ENCODE results near the gene GRK2.
"Not testable (repeated sequence)": the region's sequence is repeated elsewhere in the genome, so short reads cannot be mapped to it uniquely, and the experiment has no call there.

GRK2 gene

DNA sequence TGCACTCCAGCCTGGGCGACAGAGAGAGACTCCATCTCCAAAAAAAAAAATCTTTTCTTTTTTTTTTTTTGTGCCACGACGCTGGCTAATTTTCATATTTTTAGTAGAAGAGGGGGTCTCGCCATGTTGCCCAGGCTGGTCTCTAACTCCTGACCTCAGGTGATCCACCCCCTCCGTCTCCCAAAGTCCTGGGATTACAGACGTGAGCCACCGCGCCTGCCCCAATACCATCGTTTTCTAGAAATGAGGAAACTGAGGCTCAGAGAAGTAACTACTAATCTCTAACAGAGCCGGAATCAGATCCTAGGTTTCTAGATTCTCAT lies 50.6 kb downstream of the GRK2 start:
- DNase-seq: no peak

DNA sequence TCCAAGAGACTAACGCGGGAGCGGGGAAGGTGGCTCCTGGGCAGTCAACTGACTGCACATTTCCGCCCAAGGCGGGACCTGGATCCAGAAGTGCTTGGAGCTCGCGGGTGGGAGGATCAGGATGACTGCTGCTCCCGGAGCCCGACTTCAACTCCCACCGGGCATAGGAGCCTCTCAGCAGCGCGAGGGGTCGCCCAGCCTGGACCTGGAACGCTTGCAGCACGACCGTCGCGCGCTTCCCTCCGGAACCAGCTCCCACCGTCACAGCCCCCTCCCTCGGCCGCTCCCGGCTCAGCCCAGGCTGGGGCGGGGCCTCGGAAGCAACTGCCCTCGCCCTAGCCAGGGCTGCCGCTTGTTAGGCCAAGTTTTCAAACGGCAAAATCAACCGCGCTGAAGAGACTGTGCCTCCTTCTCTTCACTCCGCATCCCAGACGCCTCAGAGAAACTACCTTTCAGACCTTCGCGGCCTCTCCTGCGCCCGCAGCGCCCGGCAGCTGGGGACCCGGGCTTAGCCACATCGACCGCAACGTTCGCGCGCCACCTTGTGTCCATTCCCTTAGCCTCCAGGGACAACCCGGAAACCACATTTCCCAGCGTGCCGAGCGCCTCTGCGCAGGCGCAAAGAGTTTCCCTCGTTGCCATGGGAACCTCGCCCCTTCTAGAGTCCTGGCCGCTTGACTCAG lies 51.1 kb downstream of the GRK2 start:
- peak; percentile 97 to 98 for DNase-seq

DNA sequence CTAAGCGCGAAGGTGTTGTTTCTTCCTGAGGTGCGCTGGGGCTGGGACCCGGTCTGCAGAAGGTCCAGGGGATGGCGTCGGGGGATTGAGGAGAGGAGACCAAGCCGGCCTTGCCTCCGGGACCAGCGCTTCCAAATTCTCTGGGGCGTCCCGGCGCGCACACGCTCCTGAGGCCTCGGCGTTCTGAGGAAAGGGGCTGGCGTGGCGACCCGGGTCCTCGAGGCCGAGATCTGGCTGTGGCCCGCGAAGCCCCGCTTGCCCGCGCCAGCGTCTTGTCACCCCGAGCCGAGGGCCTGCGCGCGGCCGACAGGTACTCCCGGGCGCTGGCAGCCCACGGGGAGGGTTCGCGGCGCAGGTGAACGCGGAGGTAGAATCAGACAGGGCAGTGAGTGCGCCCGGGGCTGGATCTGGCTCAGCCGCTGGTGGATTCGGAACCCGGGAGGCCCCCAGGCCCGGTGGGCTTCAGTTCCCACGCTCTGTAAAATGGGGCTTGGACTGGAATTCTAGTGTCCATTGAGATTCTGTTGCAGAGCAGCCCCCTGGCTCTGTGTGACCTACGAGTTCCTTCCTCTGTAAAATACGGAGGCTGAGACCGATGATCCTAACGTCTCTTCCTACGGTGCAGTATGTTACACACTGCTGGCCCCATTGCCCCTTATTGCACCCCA lies 51.7 kb downstream of the GRK2 start:
- DNase-seq: no peak

DNA sequence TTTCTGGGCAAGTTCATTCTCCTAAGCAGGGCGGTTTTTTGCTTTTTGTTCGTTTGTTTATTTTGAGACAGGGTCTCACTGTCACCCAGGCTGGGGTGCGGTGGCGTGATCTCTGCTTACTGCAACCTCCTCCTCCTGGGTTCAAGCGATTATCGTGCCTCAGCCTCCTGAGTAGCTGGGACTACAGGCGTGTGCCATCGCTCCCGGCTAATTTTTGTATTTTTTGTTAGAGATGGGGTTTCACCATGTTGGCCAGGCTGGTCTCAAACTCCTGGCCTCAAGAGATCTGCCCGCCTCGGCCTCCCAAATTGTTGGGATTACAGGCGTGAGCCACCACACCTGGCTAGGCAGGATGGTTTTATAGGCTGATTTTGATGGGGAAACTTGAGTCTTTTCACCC lies 52.6 kb downstream of the GRK2 start:
- not testable (repeated sequence) for DNase-seq

DNA sequence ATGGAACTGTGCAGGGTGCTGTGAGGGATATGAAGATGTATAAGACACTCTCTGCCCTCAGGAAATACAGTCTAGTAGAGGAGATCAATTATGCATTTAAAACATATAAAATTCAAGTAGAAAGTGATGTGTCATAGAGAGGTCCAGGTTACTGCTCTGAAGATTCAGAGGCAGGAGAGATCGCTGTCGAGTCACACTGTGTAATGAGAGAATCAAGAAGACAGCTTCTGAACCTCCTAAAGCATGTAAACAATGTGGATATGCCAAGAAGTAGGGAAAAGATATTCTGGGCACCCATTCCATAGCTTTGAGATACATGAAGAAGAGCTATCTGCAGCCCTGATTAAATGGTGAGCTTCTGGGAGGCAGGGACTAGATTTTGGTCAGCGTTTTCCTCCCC lies 53.7 kb downstream of the GRK2 start:
- DNase-seq: no peak

DNA sequence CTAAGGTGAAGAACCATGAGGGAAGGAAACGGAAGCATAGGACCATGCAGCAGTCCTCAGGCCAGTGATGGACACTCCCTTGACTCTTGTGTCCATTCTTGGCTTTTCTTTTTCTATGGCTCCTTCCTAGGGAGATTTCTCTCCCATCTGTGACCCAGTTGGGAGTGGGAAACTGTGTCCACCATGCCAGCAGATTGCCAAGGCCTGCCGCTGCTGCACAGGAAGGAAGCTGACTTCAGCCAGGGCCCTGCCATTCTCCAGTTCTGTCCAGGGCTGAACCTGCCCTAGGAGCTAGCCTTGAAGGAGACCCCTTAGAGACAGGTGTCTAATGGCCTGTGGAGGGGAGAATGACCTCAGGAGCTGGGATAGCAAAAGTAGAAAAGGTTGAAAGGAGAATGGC lies 54.4 kb downstream of the GRK2 start:
- no peak for DNase-seq

DNA sequence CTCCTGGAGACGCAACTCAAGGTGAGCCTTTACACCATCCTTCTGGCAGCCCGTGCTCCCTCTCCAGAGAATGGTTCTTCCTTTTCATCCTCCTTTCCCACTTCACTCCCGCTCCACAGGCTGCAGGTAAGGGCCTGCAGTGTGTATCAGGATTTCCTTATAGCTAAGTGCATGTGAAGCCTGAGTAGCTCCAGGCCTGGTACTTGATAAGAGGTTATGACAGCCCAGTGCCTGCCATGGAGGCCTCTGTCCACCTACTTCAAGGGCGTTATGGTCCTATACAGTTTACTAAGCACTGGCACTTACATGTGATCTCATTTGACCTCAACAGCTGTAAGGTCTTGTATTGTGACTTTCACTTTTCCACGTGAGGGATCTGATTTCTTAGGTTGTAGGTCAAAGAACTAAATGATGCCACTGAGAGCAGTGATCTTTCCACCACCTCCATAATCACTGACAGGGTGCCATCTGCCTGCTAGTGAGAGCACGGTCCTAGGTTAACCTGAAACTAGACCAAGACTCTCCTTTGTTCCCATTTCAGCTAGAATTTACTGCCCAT lies 55.1 kb downstream of the GRK2 start:
- DNase-seq: no peak

DNA sequence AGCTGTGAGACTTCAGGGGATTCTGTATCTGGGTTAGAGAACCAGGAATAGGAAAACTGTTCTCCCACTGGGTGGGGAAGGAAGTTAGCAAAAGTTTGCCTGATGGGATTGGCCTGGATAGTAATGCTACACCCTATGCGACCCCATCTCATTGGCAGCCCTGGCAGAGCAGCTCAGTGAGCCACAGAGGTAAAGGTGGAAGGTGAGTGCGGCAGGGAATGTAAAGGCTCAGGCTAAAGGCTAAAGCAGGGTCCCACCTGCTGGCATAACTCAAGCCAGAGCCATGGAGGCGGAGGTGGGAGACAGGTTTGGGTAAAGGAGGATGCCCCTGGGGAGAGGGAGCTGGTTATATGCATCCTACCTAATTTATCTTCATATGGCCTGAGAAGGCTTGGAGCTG lies 55.8 kb downstream of the GRK2 start:
- no peak for DNase-seq

DNA sequence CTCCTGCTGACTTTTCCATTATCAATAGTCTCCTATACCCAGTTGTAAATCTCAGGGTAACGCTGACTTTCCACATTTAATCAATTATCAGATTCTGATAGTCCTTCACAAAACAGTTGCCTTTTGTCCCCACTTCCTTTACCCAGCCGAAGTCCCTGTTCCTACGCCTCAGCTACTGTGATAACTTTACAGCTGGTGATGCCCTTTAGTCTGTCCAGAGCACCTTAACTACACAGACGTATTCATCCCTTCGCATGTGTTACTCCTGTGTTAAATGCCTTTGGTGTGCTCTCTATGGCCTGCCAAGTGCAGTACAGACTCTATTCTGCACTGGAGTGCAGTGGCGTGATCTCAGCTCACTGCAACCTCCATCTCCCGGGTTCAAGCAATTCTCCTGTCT lies 57.3 kb downstream of the GRK2 start:
- no peak for DNase-seq

DNA sequence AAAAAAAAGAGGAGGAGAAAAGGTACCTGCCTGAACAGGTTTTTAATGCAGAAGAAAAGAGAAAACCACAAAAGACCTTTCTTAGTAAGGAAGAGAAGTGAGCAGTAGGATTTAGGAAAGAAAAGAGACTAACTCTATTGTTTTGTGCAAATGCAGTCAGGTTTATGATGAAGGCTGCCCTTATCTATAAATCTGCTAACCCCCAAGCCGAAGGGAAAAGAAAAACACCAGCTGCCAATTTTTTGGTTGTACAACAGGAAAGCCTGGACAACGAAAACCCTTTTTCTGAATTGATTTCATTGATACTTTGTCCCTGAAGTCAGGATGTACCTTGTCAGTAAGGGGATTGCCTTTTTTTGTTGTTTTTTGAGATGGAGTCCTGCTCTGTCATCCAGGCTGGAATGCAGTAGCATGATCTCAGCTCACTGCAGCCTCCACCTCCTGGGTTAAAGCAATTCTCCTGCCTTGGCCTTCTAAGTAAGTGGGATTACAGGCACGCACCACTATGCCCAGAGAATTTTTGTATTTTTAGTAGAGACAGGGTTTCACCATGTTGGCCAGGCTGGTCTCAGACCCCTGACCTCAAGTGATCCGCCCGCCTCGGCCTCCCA lies 65.9 kb downstream of the GRK2 start:
- DNase-seq: no peak
